Glutamatergic neuron (in vitro differentiated cells): ENCODE measurements around the gene SLC12A8. TPM values are rescaled to one million over a fixed set of nuclear protein-coding genes. Genes with fewer than 3 reads are reported as not detected.

Experiments used
- DNase-seq: peaks from one replicate; pipeline ENCODE4 v3.0.0; 2022
- H3K27ac Mint-ChIP-seq: one replicate; pipeline ENCODE4 v1.8.0; 2020; ENCODE audit warnings: mild to moderate bottlenecking, mixed read lengths, inconsistent platforms; ENCODE audit not compliant: unreplicated experiment
- H3K27me3 Mint-ChIP-seq: one replicate; pipeline ENCODE4 v1.8.0; 2020; ENCODE audit warnings: mild to moderate bottlenecking, moderate library complexity, mixed read lengths, inconsistent platforms; ENCODE audit not compliant: unreplicated experiment
- H3K36me3 Mint-ChIP-seq: one replicate; pipeline ENCODE4 v1.8.0; 2020; ENCODE audit warnings: mild to moderate bottlenecking, mixed read lengths, inconsistent platforms; ENCODE audit not compliant: unreplicated experiment
- H3K4me1 Mint-ChIP-seq: one replicate; pipeline ENCODE4 v1.8.0; 2020; ENCODE audit warnings: mild to moderate bottlenecking, low read depth, mixed read lengths, inconsistent platforms; ENCODE audit not compliant: unreplicated experiment
- H3K4me3 Mint-ChIP-seq: one replicate; pipeline ENCODE4 v1.8.0; 2020; ENCODE audit warnings: mild to moderate bottlenecking, mixed read lengths, inconsistent platforms; ENCODE audit not compliant: unreplicated experiment
- H3K9me3 Mint-ChIP-seq: one replicate; pipeline ENCODE4 v1.8.0; 2020; ENCODE audit warnings: mild to moderate bottlenecking, moderate library complexity, mixed read lengths, inconsistent platforms; ENCODE audit not compliant: unreplicated experiment
- CTCF ChIP-seq: fragments of 200-600 bp; sonication (generic); IDR thresholded peaks from one replicate; pipeline ENCODE4 v1.5.0; 2021; ENCODE audit not compliant: partially characterized antibody, unreplicated experiment
- total RNA-seq: library from RNA; stranded (reverse); fragmentation: NEBNext Ultra II Directional; extraction: Animal tissue kit (Norgen Biotek cat#: 25700); gene quantifications from one replicate; pipeline ENCODE4 v1.2.1, GENCODE V29; 2021; ENCODE audit not compliant: unreplicated experiment

Gene SLC12A8
- total RNA-seq, 1 donor from 2014 or later = 2.4 TPM

GRCh38 chr3:125136966-125137357, 75.6 kb downstream of the SLC12A8 start:
- Mint-ChIP-seq H3K36me3 (no peaks in the 10 kb centered on the region), H3K4me1 (peaks cover 13% of the 10 kb centered on the region), H3K27me3 (peaks cover 6% of the 10 kb centered on the region), H3K4me3 (no peak overlapping the region), H3K9me3 (peaks cover 3% of the 10 kb centered on the region), H3K27ac (no peak overlapping the region)
- TF ChIP-seq CTCF = no peak
- DNase-seq = no peak

GRCh38 chr3:125136515-125136914, 76.0 kb downstream of the SLC12A8 start:
- H3K4me3 Mint-ChIP-seq = no peak overlapping the region
- no peak overlapping the region for H3K27ac Mint-ChIP-seq
- no peaks in the 10 kb centered on the region for H3K36me3 Mint-ChIP-seq
- TF ChIP-seq CTCF = no peak
- no peak for DNase-seq
- H3K27me3 Mint-ChIP-seq = peaks cover 6% of the 10 kb centered on the region
- H3K4me1 Mint-ChIP-seq = peaks cover 13% of the 10 kb centered on the region
- peaks cover 3% of the 10 kb centered on the region for H3K9me3 Mint-ChIP-seq

GRCh38 chr3:125134952-125135351, 77.6 kb downstream of the SLC12A8 start:
- H3K9me3 Mint-ChIP-seq = peaks cover 4% of the 10 kb centered on the region
- H3K4me1 Mint-ChIP-seq = peaks cover 10% of the 10 kb centered on the region
- H3K27me3 Mint-ChIP-seq = peaks cover 1% of the 10 kb centered on the region
- no peak for TF ChIP-seq CTCF
- no peaks in the 10 kb centered on the region for H3K36me3 Mint-ChIP-seq
- H3K27ac Mint-ChIP-seq = no peak overlapping the region
- no peak for DNase-seq
- no peak overlapping the region for H3K4me3 Mint-ChIP-seq

GRCh38 chr3:125132815-125133214, 79.7 kb downstream of the SLC12A8 start:
- H3K9me3 Mint-ChIP-seq = peaks cover 4% of the 10 kb centered on the region
- no peaks in the 10 kb centered on the region for H3K36me3 Mint-ChIP-seq
- peaks cover 1% of the 10 kb centered on the region for H3K27me3 Mint-ChIP-seq
- H3K27ac Mint-ChIP-seq = no peak overlapping the region
- H3K4me1 Mint-ChIP-seq = peaks cover 14% of the 10 kb centered on the region
- no peak overlapping the region for H3K4me3 Mint-ChIP-seq
- TF ChIP-seq CTCF = no peak
- no peak for DNase-seq

GRCh38 chr3:125129512-125129997, 83.0 kb downstream of the SLC12A8 start:
- Mint-ChIP-seq H3K4me3 (no peak overlapping the region), H3K36me3 (no peaks in the 10 kb centered on the region), H3K27ac (no peak overlapping the region), H3K27me3 (no peaks in the 10 kb centered on the region), H3K9me3 (peaks cover 3% of the 10 kb centered on the region), H3K4me1 (peaks cover 9% of the 10 kb centered on the region)
- TF ChIP-seq CTCF = no peak
- DNase-seq = no peak
